HepG2 (cell line): Measurements from ENCODE around the gene AXIN1. TPM values are rescaled to one million over a fixed set of nuclear protein-coding genes. Genes with fewer than 3 reads are reported as not detected.

Source experiments
- ATAC-seq: fragments of 200-7000 bp; cut with Tn5 transposase; 3 replicates; pipeline ENCODE4 v1.9.1; 2020; ENCODE audit warnings: mild to moderate bottlenecking, moderate library complexity
- BruUV-seq: library from RNA; stranded (reverse); fragments of 400-500 nt; replicated peaks from 2 replicates; lab custom pipeline; 2021; lab: Mats Ljungman, UMichigan
- CTCF ChIA-PET: fragments of 300-600 bp; formaldehyde crosslinking; extraction: SDS; loops from one replicate; lab custom pipeline; 2021; ENCODE audit warnings: low total read pairs, inconsistent platforms, low intra/inter-chr PET ratio; lab: Yijun Ruan, JAX
- POLR2A ChIA-PET: fragments of 350-600 bp; sonication (Branson Sonifier 250); formaldehyde crosslinking; loops from one replicate; lab custom pipeline; 2020; ENCODE audit warnings: antibody characterized with exemption, inconsistent platforms; lab: Yijun Ruan, JAX
- DNase-seq: peaks from one replicate; pipeline ENCODE4 v3.0.0-alpha.2; 2015; ENCODE audit warnings: low spot score
- FAIRE-seq: peaks from 3 replicates; lab custom pipeline; 2011; peaks lifted over from hg19 to GRCh38; lab: Jason Lieb, UNC
- H2AFZ ChIP-seq: one replicate; pipeline ENCODE4 v1.6.1; 2011; ENCODE audit warnings: low read length, inconsistent platforms
- H3K27ac ChIP-seq: fragments of 300-600 bp; 3 replicates; pipeline ENCODE4 v1.8.0; 2011; ENCODE audit warnings: mixed run types, mild to moderate bottlenecking, mixed read lengths, low read length, inconsistent platforms; ENCODE audit not compliant: insufficient read depth; ENCODE audit errors: extremely low read length
- H3K27me3 ChIP-seq, 2 experiments: fragments of 200-600 bp in 1 of 2; 2 replicates in 1 of 2; 3 replicates in 1 of 2; pipeline versions ENCODE4 v1.6.0 to v1.8.0; 2011; ENCODE audit warnings: low read length in 2 of 2, mild to moderate bottlenecking in 2 of 2, moderate library complexity in 2 of 2, inconsistent platforms in 1 of 2; ENCODE audit not compliant: insufficient read depth in 2 of 2, control insufficient read depth in 1 of 2
- H3K36me3 ChIP-seq, 2 experiments: fragments of 200-600 bp in 1 of 2; replicated peaks in 1 of 2; 2 replicates in 1 of 2; 3 replicates in 1 of 2; pipeline versions ENCODE4 v1.5.1 to v1.8.0; 2011; ENCODE audit warnings: low read length in 2 of 2, inconsistent platforms in 1 of 2; ENCODE audit not compliant: insufficient read depth in 2 of 2, control insufficient read depth in 1 of 2
- H3K4me1 ChIP-seq: 2 replicates; pipeline ENCODE4 v1.5.1; 2012; ENCODE audit warnings: low read length, inconsistent platforms; ENCODE audit not compliant: insufficient read depth
- H3K4me2 ChIP-seq: 2 replicates; pipeline ENCODE4 v1.6.0; 2011; ENCODE audit warnings: low read depth, low read length, inconsistent platforms
- H3K4me3 ChIP-seq, 3 experiments: fragments of 200-600 bp in 1 of 3; sonication (generic), shearing (Covaris generic) in 1 of 3; replicated peaks in 1 of 3; 2 replicates each; pipeline ENCODE4 v1.5.1; 2011 to 2016; ENCODE audit warnings: low read length in 3 of 3, inconsistent platforms in 2 of 3, low read depth in 2 of 3, mild to moderate bottlenecking in 2 of 3, control low read depth in 1 of 3, mixed read lengths in 1 of 3; ENCODE audit not compliant: insufficient read depth in 1 of 3
- H3K79me2 ChIP-seq: one replicate; pipeline ENCODE4 v1.6.1; 2011; ENCODE audit warnings: low read length, inconsistent platforms; ENCODE audit not compliant: insufficient read depth
- H3K9ac ChIP-seq: 2 replicates; pipeline ENCODE4 v1.6.0; 2011; ENCODE audit warnings: mild to moderate bottlenecking, low read depth, low read length, inconsistent platforms; ENCODE audit not compliant: insufficient read depth
- H3K9me3 ChIP-seq: 2 replicates; pipeline ENCODE4 v1.5.1; 2012; ENCODE audit warnings: mild to moderate bottlenecking, low read length
- H4K20me1 ChIP-seq: 2 replicates; pipeline ENCODE4 v1.6.0; 2011; ENCODE audit warnings: inconsistent platforms, mild to moderate bottlenecking, low read length, moderate library complexity; ENCODE audit not compliant: insufficient read depth
- CENPX ChIP-seq: sonication (generic); formaldehyde crosslinking; IDR thresholded peaks from 2 replicates; pipeline ENCODE4 v1.9.0; 2021; ENCODE audit warnings: mild to moderate bottlenecking, missing genetic modification reagents, moderate library complexity
- CHD2 ChIP-seq: IDR thresholded peaks from 2 replicates; pipeline ENCODE4 v1.6.1; 2011; ENCODE audit warnings: low read depth, low read length, improper control_type of control experiment
- EEA1 ChIP-seq: sonication (generic); formaldehyde crosslinking; IDR thresholded peaks from 2 replicates; pipeline ENCODE4 v1.5.1; 2020; ENCODE audit warnings: mild to moderate bottlenecking, missing genetic modification reagents, borderline replicate concordance
- ELF1 ChIP-seq: sonication (generic); formaldehyde crosslinking; IDR thresholded peaks from 2 replicates; pipeline ENCODE4 v1.4.0; 2020; ENCODE audit warnings: missing genetic modification reagents
- HCFC1 ChIP-seq: fragments of 150-350 bp; IDR thresholded peaks from 2 replicates; pipeline ENCODE4 v1.6.1; 2014; ENCODE audit warnings: low read depth, low read length
- HDAC2 ChIP-seq: sonication (generic); formaldehyde crosslinking; IDR thresholded peaks from 2 replicates; pipeline ENCODE4 v1.4.0; 2020; ENCODE audit warnings: missing genetic modification reagents
- HNRNPH1 ChIP-seq: fragments of 200-400 bp; formaldehyde crosslinking; optimal IDR thresholded peaks from 2 replicates; pipeline ENCODE3; 2017; ENCODE audit warnings: mild to moderate bottlenecking, low read depth, low read length
- MEIS1 ChIP-seq: sonication (generic); formaldehyde crosslinking; IDR thresholded peaks from 2 replicates; pipeline ENCODE4 v1.9.0; 2021; ENCODE audit warnings: mild to moderate bottlenecking, missing genetic modification reagents, moderate library complexity, borderline replicate concordance
- MIER3 ChIP-seq: IDR thresholded peaks from 2 replicates; pipeline ENCODE4 v1.6.1; 2016; ENCODE audit warnings: missing compliant biosample characterization, borderline replicate concordance
- NR3C1 ChIP-seq: sonication (generic); formaldehyde crosslinking; IDR thresholded peaks from 2 replicates; pipeline ENCODE4 v1.4.0; 2020; ENCODE audit warnings: missing genetic modification reagents
- PAWR ChIP-seq: sonication (generic); formaldehyde crosslinking; IDR thresholded peaks from 2 replicates; pipeline ENCODE4 v1.4.0; 2020; ENCODE audit warnings: missing genetic modification reagents, mild to moderate bottlenecking, borderline replicate concordance
- POGK ChIP-seq: sonication (generic); formaldehyde crosslinking; conservative IDR thresholded peaks from 2 replicates; pipeline ENCODE4 v1.8.0; 2022; ENCODE audit warnings: mild to moderate bottlenecking, moderate library complexity, missing genetic modification reagents
- SOX6 ChIP-seq, 2 experiments: fragments of 450-650 bp in 1 of 2; sonication (generic) in 1 of 2; formaldehyde crosslinking in 1 of 2; IDR thresholded peaks; 2 replicates each; pipeline versions ENCODE4 v1.4.0 to v1.6.1; 2017 to 2020; ENCODE audit warnings: antibody characterized with exemption in 1 of 2, mild to moderate bottlenecking in 1 of 2, missing genetic modification reagents in 1 of 2
- ZNF124 ChIP-seq: sonication (generic); formaldehyde crosslinking; IDR thresholded peaks from 2 replicates; pipeline ENCODE4 v1.4.0; 2020; ENCODE audit warnings: missing genetic modification reagents
- ZNF431 ChIP-seq: sonication (generic); formaldehyde crosslinking; IDR thresholded peaks from 2 replicates; pipeline ENCODE4 v1.9.0; 2022; ENCODE audit warnings: missing genetic modification reagents, low read depth, mild to moderate bottlenecking, borderline replicate concordance
- ZNF496 ChIP-seq: sonication (generic); formaldehyde crosslinking; IDR thresholded peaks from 2 replicates; pipeline ENCODE4 v1.8.1; 2023; ENCODE audit warnings: mild to moderate bottlenecking, moderate library complexity, missing genetic modification reagents; ENCODE audit not compliant: insufficient replicate concordance
- WGBS: methylation state at CpG from one replicate; pipeline ENCODE4 v1.1.6; 2017; ENCODE audit warnings: low lambda C conversion rate; 5-methylcytosine and 5-hydroxymethylcytosine counted together
- in situ Hi-C: cut with HindIII; loops from 2 replicates; pipeline ENCODE4 v1.10.0; 2017; ENCODE audit warnings: low pct_unique_long_range_greater_than_20kb; ENCODE audit not compliant: extremely low pct_ligation_motif_present
- intact Hi-C: fragments of 100-400 bp; cut with micrococcal nuclease; formaldehyde crosslinking; loops from one replicate; pipeline ENCODE4 v1.10.0; 2022; ENCODE audit not compliant: unreplicated experiment
- polyA plus RNA-seq, 8 experiments: library from polyadenylated mRNA; depleted of rRNA in 3 of 8; stranded (reverse) in 7 of 8; unstranded in 1 of 8; fragments of >200 nt; fragmentation: Illumina TruSeq in 4 of 8; extraction: Trizol in 4 of 8; gene quantifications; 2 replicates each; pipeline versions ENCODE4 v1.2.1 to v1.2.3, GENCODE V29; 2011 to 2016; ENCODE audit warnings: low read depth in 4 of 8, missing spikeins in 1 of 8, mixed read lengths in 1 of 8; ENCODE audit not compliant: insufficient read depth in 1 of 8
- total RNA-seq, 5 experiments: library from RNA; depleted of rRNA; stranded (reverse); fragments of >200 nt; fragmentation: Illumina TruSeq; extraction: Trizol; gene quantifications; 2 replicates each; pipeline ENCODE4 v1.2.3, GENCODE V29; 2016; ENCODE audit warnings: low read depth in 1 of 5
- TF ChIP-seq, protein P1 (sequence below): sonication (generic); formaldehyde crosslinking; IDR thresholded peaks from 2 replicates; pipeline ENCODE4 v1.4.0; 2020; ENCODE audit warnings: mild to moderate bottlenecking, missing genetic modification reagents
- TF ChIP-seq, protein P2 (sequence below): sonication (generic); formaldehyde crosslinking; IDR thresholded peaks from 2 replicates; pipeline ENCODE4 v1.8.0; 2022; ENCODE audit warnings: missing genetic modification reagents, mild to moderate bottlenecking, borderline replicate concordance

The AXIN1 gene
- total and polyA plus RNA-seq, 2 of the 13 experiments (the other 11 are each of a cell fraction or from before 2014, with no cell fraction given): 24.0 to 26.0 TPM

- in situ Hi-C loops: no loop called here
- H4K20me1 ChIP-seq: peaks cover 20% of the 10 kb centered on the region
- TF ChIP-seq ZNF431 (CRISPR knock-in tag): no peak
- TF ChIP-seq, protein P1, sequence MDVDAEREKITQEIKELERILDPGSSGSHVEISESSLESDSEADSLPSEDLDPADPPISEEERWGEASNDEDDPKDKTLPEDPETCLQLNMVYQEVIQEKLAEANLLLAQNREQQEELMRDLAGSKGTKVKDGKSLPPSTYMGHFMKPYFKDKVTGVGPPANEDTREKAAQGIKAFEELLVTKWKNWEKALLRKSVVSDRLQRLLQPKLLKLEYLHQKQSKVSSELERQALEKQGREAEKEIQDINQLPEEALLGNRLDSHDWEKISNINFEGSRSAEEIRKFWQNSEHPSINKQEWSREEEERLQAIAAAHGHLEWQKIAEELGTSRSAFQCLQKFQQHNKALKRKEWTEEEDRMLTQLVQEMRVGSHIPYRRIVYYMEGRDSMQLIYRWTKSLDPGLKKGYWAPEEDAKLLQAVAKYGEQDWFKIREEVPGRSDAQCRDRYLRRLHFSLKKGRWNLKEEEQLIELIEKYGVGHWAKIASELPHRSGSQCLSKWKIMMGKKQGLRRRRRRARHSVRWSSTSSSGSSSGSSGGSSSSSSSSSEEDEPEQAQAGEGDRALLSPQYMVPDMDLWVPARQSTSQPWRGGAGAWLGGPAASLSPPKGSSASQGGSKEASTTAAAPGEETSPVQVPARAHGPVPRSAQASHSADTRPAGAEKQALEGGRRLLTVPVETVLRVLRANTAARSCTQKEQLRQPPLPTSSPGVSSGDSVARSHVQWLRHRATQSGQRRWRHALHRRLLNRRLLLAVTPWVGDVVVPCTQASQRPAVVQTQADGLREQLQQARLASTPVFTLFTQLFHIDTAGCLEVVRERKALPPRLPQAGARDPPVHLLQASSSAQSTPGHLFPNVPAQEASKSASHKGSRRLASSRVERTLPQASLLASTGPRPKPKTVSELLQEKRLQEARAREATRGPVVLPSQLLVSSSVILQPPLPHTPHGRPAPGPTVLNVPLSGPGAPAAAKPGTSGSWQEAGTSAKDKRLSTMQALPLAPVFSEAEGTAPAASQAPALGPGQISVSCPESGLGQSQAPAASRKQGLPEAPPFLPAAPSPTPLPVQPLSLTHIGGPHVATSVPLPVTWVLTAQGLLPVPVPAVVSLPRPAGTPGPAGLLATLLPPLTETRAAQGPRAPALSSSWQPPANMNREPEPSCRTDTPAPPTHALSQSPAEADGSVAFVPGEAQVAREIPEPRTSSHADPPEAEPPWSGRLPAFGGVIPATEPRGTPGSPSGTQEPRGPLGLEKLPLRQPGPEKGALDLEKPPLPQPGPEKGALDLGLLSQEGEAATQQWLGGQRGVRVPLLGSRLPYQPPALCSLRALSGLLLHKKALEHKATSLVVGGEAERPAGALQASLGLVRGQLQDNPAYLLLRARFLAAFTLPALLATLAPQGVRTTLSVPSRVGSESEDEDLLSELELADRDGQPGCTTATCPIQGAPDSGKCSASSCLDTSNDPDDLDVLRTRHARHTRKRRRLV (CRISPR knock-in tag): no peak
- no peak for TF ChIP-seq MIER3 (CRISPR knock-in tag)
- no peak for TF ChIP-seq POGK (CRISPR knock-in tag)
- TF ChIP-seq HCFC1: no peak
- no peak for TF ChIP-seq HDAC2 (CRISPR knock-in tag)
- TF ChIP-seq NR3C1 (CRISPR knock-in tag): no peak
- TF ChIP-seq HNRNPH1: no peak
- TF ChIP-seq EEA1 (CRISPR knock-in tag): no peak
- TF ChIP-seq PAWR (CRISPR knock-in tag): no peak
- no peak for TF ChIP-seq MEIS1 (CRISPR knock-in tag)
- TF ChIP-seq ZNF124 (CRISPR knock-in tag): no peak
- TF ChIP-seq ZNF496 (CRISPR knock-in tag): no peak
- TF ChIP-seq, protein P2, sequence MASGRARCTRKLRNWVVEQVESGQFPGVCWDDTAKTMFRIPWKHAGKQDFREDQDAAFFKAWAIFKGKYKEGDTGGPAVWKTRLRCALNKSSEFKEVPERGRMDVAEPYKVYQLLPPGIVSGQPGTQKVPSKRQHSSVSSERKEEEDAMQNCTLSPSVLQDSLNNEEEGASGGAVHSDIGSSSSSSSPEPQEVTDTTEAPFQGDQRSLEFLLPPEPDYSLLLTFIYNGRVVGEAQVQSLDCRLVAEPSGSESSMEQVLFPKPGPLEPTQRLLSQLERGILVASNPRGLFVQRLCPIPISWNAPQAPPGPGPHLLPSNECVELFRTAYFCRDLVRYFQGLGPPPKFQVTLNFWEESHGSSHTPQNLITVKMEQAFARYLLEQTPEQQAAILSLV (CRISPR knock-in tag): no peak
- no peak for TF ChIP-seq ELF1 (CRISPR knock-in tag)
- TF ChIP-seq CENPX: no peak
- TF ChIP-seq SOX6 (IDR thresholded peaks at IDR 0.05): no peak
- TF ChIP-seq SOX6 (CRISPR knock-in tag; IDR thresholded peaks at IDR 0.05): no peak
- no peak for TF ChIP-seq CHD2
Measured at GRCh38 chr16:346587-346986, 5.9 kb downstream of the AXIN1 start.

More at GRCh38 chr16:346587-346986, 5.9 kb downstream of the AXIN1 start:
- intact Hi-C loops: no loop called here
- no peak for FAIRE-seq
- peaks cover 85% of the 10 kb centered on the region for H3K79me2 ChIP-seq
- no TSS peak for BruUV-seq
- no peak overlapping the region for H3K27ac ChIP-seq
- no peak overlapping the region for H3K4me2 ChIP-seq
- DNase-seq: no peak
- 96% methylated on average over 7 of the region's 15 CpGs for WGBS
- no peak overlapping the region for H3K9ac ChIP-seq
- no peaks in the 10 kb centered on the region for H3K27me3 ChIP-seq
- POLR2A ChIA-PET: no interaction called here
- no peak overlapping the region for H2AFZ ChIP-seq
- peaks cover 78% of the 10 kb centered on the region for H3K4me1 ChIP-seq
- peaks cover 16 to 41% of the 10 kb centered on the region in 2 experiments for H3K36me3 ChIP-seq
- H3K4me3 ChIP-seq: no peak overlapping the region
- CTCF ChIA-PET: no interaction called here
- no peaks in the 10 kb centered on the region for H3K9me3 ChIP-seq
- ATAC-seq: no peak
